CD4-positive, alpha-beta T cell (primary cell): ENCODE results near the gene IL1RL2. TPM values are rescaled to one million over a fixed set of nuclear protein-coding genes. Genes with fewer than 3 reads are reported as not detected.

Source experiments
- ATAC-seq: fragments of 200-7000 bp; cut with Tn5 transposase; one replicate; pipeline ENCODE4 v1.10.0; 2022; ENCODE audit warnings: mild to moderate bottlenecking; ENCODE audit not compliant: poor library complexity
- CTCF ChIA-PET: fragments of 350-600 bp; sonication (Branson Sonifier 250); formaldehyde crosslinking; loops from one replicate; lab custom pipeline; 2021; ENCODE audit warnings: antibody characterized with exemption, inconsistent platforms; lab: Charles Lee
- POLR2A ChIA-PET: fragments of 350-600 bp; sonication (Branson Sonifier 250); formaldehyde crosslinking; loops from one replicate; lab custom pipeline; 2021; ENCODE audit warnings: antibody characterized with exemption, inconsistent platforms; lab: Charles Lee
- DNase-seq, 14 experiments: peaks; one replicate each; pipeline ENCODE4 v3.0.0-alpha.2; 2013 to 2020; ENCODE audit warnings: mixed read lengths in 2 of 14
- H3K27ac ChIP-seq, 2 donors: one replicate each; pipeline versions ENCODE4 v1.5.1 to v1.7.0; 2013; ENCODE audit warnings: low read length in 2 of 2, low read depth in 1 of 2, mild to moderate bottlenecking in 1 of 2
- H3K27me3 ChIP-seq, 2 experiments: 1 replicate in 1 of 2; 2 replicates in 1 of 2; pipeline versions ENCODE4 v1.6.1 to v1.7.0; 2013; ENCODE audit warnings: low read length in 2 of 2, control low read depth in 1 of 2, mild to moderate bottlenecking in 1 of 2, moderate library complexity in 1 of 2; ENCODE audit not compliant: insufficient read depth in 2 of 2, control insufficient read depth in 1 of 2
- H3K36me3 ChIP-seq: one replicate; pipeline ENCODE4 v1.6.1; 2013; ENCODE audit warnings: low read length, control low read depth; ENCODE audit not compliant: insufficient read depth
- H3K4me1 ChIP-seq: one replicate; pipeline ENCODE4 v1.6.1; 2013; ENCODE audit warnings: low read length, control low read depth; ENCODE audit not compliant: insufficient read depth
- H3K4me3 ChIP-seq: one replicate; pipeline ENCODE4 v1.5.1; 2013; ENCODE audit warnings: mild to moderate bottlenecking, low read length, moderate library complexity
- H3K9me3 ChIP-seq, 2 experiments: 1 replicate in 1 of 2; 2 replicates in 1 of 2; pipeline versions ENCODE4 v1.6.1 to v1.7.0; 2013; ENCODE audit warnings: low read length in 2 of 2, mild to moderate bottlenecking in 2 of 2, control low read depth in 1 of 2, moderate library complexity in 1 of 2; ENCODE audit not compliant: control insufficient read depth in 1 of 2, insufficient read depth in 1 of 2
- H3K27ac Mint-ChIP-seq: one replicate; pipeline ENCODE4 v1.8.0; 2020; ENCODE audit warnings: mixed read lengths
- H3K27me3 Mint-ChIP-seq: one replicate; pipeline ENCODE4 v1.8.0; 2021; ENCODE audit warnings: mixed read lengths
- H3K36me3 Mint-ChIP-seq: one replicate; pipeline ENCODE4 v1.8.0; 2021; ENCODE audit warnings: low read depth, mixed read lengths
- H3K4me1 Mint-ChIP-seq: one replicate; pipeline ENCODE4 v1.8.0; 2021; ENCODE audit warnings: low read depth, mixed read lengths
- H3K4me3 Mint-ChIP-seq: one replicate; pipeline ENCODE4 v1.8.0; 2020; ENCODE audit warnings: mild to moderate bottlenecking, mixed read lengths
- H3K9me3 Mint-ChIP-seq: one replicate; pipeline ENCODE4 v1.8.0; 2020; ENCODE audit warnings: mixed read lengths
- CTCF ChIP-seq: fragments of 200-600 bp; IDR thresholded peaks from one replicate; pipeline ENCODE4 v1.8.0; 2022; ENCODE audit warnings: antibody characterized with exemption, mild to moderate bottlenecking
- intact Hi-C, 2 experiments: fragments of 100-400 bp; cut with DNase I in 1 of 2; cut with micrococcal nuclease in 1 of 2; formaldehyde crosslinking; loops; one replicate each; pipeline versions ENCODE4 v1.15.1 to v1.9.0; 2023 to 2025; cut with DNase I, micrococcal nuclease
- total RNA-seq, 174 experiments: library from RNA in 2 of 174; stranded (reverse) in 2 of 174; gene quantifications; one replicate each; pipeline ENCODE4 v1.2.3 and lab custom pipeline; 2021 to 2026

IL1RL2 gene
- total RNA-seq, 2 experiments from 2014 or later, result not detected

GRCh38 chr2:102276549-102277201 is 89.9 kb downstream of the IL1RL2 start:
- Histone ChIP-seq H3K4me3 (no peak overlapping the region), H3K9me3 (no peaks in the 10 kb centered on the region), H3K27me3 (no peaks in the 10 kb centered on the region), H3K4me1 (peaks cover 12% of the 10 kb centered on the region), H3K36me3 (no peaks in the 10 kb centered on the region), H3K27ac (no peak overlapping the region)
- Mint-ChIP-seq H3K9me3 (peaks cover 2% of the 10 kb centered on the region), H3K4me3 (no peak overlapping the region), H3K36me3 (no peaks in the 10 kb centered on the region), H3K27me3 (peaks cover 5% of the 10 kb centered on the region), H3K27ac (no peak overlapping the region), H3K4me1 (peaks cover 14% of the 10 kb centered on the region)
- ChIA-PET CTCF (interaction anchor here (1.6 kb wide), 1 partner anchor 25 kb away, joined by 5 read pairs; no protein-coding TSS in a partner anchor), POLR2A (interaction anchor here (0.8 kb wide), 1 partner anchor 9 kb away, joined by 3 read pairs; no protein-coding TSS in a partner anchor)
- intact Hi-C loops, result no loop called here
- ATAC-seq (no peak), DNase-seq (peak in 1 of 14 experiments; percentile 63)
- no peak for TF ChIP-seq CTCF

GRCh38 chr2:102277202-102277700 is 90.4 kb downstream of the IL1RL2 start:
- H3K4me3 Mint-ChIP-seq, result no peak overlapping the region
- ATAC-seq, result no peak
- H3K36me3 Mint-ChIP-seq, result no peaks in the 10 kb centered on the region
- DNase-seq, result no peak
- Histone ChIP-seq H3K27me3 (no peaks in the 10 kb centered on the region), H3K36me3 (no peaks in the 10 kb centered on the region), H3K27ac (no peak overlapping the region), H3K9me3 (no peaks in the 10 kb centered on the region), H3K4me3 (no peak overlapping the region), H3K4me1 (peaks cover 10% of the 10 kb centered on the region)
- H3K9me3 Mint-ChIP-seq, result peaks cover 2% of the 10 kb centered on the region
- intact Hi-C loops, result no loop called here
- H3K27ac Mint-ChIP-seq, result no peak overlapping the region
- peaks cover 9% of the 10 kb centered on the region for H3K4me1 Mint-ChIP-seq
- TF ChIP-seq CTCF, result no peak
- POLR2A ChIA-PET, result no interaction called here
- CTCF ChIA-PET, result interaction anchor here (1.6 kb wide), 1 partner anchor 24 kb away, joined by 5 read pairs; no protein-coding TSS in a partner anchor
- H3K27me3 Mint-ChIP-seq, result no peaks in the 10 kb centered on the region

GRCh38 chr2:102278720-102279390 is 92.0 kb downstream of the IL1RL2 start:
- ChIA-PET POLR2A (no interaction called here), CTCF (no interaction called here)
- H3K27ac Mint-ChIP-seq, result no peak overlapping the region
- Histone ChIP-seq H3K4me3 (no peak overlapping the region), H3K27ac (no peak overlapping the region), H3K27me3 (no peaks in the 10 kb centered on the region), H3K36me3 (no peaks in the 10 kb centered on the region), H3K9me3 (no peaks in the 10 kb centered on the region), H3K4me1 (peaks cover 10% of the 10 kb centered on the region)
- DNase-seq (no peak), ATAC-seq (no peak)
- TF ChIP-seq CTCF, result no peak
- H3K4me1 Mint-ChIP-seq, result peaks cover 9% of the 10 kb centered on the region
- H3K27me3 Mint-ChIP-seq, result no peaks in the 10 kb centered on the region
- peaks cover 2% of the 10 kb centered on the region for H3K9me3 Mint-ChIP-seq
- no peak overlapping the region for H3K4me3 Mint-ChIP-seq
- no peaks in the 10 kb centered on the region for H3K36me3 Mint-ChIP-seq
- intact Hi-C loops, result no loop called here
